NCI-H524 (cell line): ENCODE results near the gene GPRASP3.
A peak's percentile ranks its signal among the peaks of the same experiment; 100 is the strongest.
"Not testable (repeated sequence)": the region's sequence is repeated elsewhere in the genome, so short reads cannot be mapped to it uniquely, and the experiment has no call there.

ENCODE experiments used
- DNase-seq, 2 experiments: peaks; one replicate each; lab custom pipeline; 2025; lab: John Stamatoyannopoulos, UW

Gene GPRASP3, protein sequence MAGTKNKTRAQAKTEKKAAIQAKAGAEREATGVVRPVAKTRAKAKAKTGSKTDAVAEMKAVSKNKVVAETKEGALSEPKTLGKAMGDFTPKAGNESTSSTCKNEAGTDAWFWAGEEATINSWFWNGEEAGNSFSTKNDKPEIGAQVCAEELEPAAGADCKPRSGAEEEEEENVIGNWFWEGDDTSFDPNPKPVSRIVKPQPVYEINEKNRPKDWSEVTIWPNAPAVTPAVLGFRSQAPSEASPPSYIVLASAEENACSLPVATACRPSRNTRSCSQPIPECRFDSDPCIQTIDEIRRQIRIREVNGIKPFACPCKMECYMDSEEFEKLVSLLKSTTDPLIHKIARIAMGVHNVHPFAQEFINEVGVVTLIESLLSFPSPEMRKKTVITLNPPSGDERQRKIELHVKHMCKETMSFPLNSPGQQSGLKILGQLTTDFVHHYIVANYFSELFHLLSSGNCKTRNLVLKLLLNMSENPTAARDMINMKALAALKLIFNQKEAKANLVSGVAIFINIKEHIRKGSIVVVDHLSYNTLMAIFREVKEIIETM

GRCh38 chrX:102720237-102721168, at the start of gene GPRASP3:
Gene GPRASP3, plus strand, starts transcription at chrX:102720743. Its CDS starts 28,253 bp downstream, at chrX:102748996.
- peak; percentile 11 to 79 for DNase-seq

- no peak for DNase-seq
Measured at GRCh38 chrX:102672856-102673255, 47.7 kb upstream of the GPRASP3 start.

- DNase-seq = not testable (repeated sequence)
Measured at GRCh38 chrX:102677479-102677878, 43.1 kb upstream of the GPRASP3 start.

- DNase-seq = no peak
Measured at GRCh38 chrX:102684772-102685520, 35.6 kb upstream of the GPRASP3 start.

DNA sequence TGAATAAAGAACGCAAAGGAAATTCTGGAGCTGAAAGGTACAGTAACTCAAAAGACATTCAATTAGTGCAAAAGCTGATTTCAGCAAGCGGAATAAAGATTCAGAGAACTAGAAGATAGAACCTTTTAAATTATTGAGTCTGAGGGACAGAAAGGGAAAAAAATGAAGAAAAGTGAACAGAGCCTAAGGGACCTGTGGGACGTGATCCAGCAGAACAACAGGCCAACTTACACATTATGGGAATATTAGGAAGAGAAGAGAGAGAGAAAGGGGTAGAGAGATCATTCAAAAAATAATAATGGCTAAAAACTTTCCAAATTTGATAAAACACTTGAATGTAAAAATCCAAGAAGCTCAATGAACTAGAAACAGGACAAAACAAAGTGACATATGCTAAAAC, 25.8 kb upstream of the GPRASP3 start:
- no peak for DNase-seq

- no peak for DNase-seq
Measured at GRCh38 chrX:102696306-102696705, 24.2 kb upstream of the GPRASP3 start.

DNA sequence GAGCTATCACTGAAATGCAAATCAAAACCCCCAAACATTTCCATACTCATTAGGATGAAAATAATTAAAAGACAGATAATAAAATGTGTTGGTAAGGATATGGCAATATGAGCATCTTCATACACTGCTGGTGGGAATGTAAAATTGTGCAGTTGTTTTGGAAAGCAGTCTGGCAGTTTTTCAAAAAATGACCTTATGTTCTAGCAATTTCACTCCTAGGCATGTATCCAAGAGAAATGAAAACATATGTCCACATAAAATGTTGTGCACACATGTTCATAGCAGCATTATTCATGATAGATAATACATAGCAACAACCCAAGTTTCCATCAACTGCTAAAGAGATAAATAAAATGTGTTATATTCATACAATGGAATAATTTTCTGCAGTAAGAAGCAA, 23.0 kb upstream of the GPRASP3 start:
- DNase-seq = no peak

DNA sequence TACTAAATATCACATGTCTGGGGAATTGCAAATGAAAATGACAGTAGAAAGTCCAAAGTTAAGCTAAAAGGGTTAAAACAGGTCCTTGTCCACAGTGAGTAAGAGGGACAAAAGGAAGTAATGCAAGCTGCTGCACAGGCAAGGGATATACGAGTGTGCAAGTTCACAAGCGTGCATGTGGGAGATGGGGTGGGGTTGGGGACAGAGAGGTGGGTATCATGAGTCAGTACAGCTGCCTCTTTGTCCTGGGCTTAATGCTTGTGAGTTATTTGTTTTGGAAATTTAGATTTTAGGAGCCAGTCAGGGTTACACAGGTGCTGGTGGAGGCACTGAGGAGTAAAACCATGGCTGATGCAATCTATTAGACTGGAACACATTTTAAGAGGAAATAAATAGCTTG, 11.6 kb upstream of the GPRASP3 start:
- no peak for DNase-seq

DNA sequence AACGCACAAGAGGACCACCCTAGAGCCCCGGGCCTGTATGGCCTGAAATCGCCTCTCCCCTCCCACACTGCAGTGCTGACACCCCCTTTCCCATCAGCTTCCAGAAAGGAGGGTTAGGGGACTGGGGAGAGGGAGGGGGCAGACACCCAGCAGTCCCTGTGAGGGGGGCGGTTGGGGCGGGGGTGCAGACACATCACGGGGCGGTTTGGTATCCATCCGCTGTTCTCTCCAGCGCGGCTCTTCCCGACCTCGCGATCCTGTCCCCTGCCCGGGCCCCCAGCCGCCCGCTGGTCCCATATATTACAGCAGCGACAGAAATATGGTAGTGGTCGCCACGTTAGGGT, 8.7 kb upstream of the GPRASP3 start:
- DNase-seq = peak in 1 of 2 experiments; percentile 47

DNA sequence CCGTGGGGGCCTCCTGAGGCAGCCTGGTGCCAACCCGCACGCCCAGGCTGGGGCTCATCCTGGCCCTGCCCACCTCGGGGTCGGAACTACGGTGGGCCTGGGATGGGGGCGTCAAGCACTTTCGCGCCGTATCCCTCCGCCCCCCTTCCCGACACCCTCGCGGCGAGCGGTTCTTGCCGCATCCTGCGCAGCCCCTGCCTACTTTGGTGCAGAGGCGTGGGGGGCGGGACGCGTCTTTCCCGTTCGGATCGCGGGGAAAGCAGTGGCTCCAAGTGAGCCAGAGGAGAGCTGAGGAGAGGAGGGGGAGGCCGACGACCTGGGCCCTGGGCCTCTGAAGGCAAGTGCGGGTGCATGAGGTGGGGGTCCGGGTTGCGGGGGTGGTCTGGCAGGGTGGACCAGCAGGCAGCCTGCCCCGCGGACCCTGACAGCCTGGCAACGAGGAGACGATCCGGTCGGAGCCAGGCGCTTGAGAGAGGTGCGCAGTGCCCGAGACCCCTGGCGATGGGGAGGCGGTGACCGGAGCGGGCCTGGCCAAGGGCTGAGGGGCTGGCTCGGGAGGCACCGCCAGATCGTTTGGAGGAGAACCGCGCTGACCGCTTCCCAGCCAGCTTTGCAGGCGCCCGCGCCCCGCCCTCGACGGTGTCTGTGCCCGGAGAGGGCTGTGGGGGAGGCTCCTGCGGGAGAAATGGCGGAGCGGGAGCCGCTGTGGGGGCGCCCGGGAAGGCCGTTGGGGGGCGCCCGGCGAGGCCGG, 8.2 kb upstream of the GPRASP3 start, which contains the start of gene GPRASP2:
GPRASP2 (plus strand) TSS at position 233 of the 751 bp plus-strand sequence. CDS start 2,422 bp downstream, outside the sequence.
- DNase-seq = peak; percentile 14 to 60

GRCh38 chrX:102712981-102713625, 7.4 kb upstream of the GPRASP3 start:
- peak; percentile 49 to 61 for DNase-seq

- no peak for DNase-seq
Measured at GRCh38 chrX:102714994-102715393, 5.5 kb upstream of the GPRASP3 start.

GRCh38 chrX:102715967-102716366, 4.6 kb upstream of the GPRASP3 start:
- DNase-seq = no peak

- not testable (repeated sequence) for DNase-seq
Measured at GRCh38 chrX:102721169-102721506, 595 bp downstream of the GPRASP3 start.

- no peak for DNase-seq
Measured at GRCh38 chrX:102723456-102723855, 2.9 kb downstream of the GPRASP3 start.

GRCh38 chrX:102727761-102728160, 7.2 kb downstream of the GPRASP3 start:
- no peak for DNase-seq

- no peak for DNase-seq
Measured at GRCh38 chrX:102728646-102729045, 8.1 kb downstream of the GPRASP3 start.

DNA sequence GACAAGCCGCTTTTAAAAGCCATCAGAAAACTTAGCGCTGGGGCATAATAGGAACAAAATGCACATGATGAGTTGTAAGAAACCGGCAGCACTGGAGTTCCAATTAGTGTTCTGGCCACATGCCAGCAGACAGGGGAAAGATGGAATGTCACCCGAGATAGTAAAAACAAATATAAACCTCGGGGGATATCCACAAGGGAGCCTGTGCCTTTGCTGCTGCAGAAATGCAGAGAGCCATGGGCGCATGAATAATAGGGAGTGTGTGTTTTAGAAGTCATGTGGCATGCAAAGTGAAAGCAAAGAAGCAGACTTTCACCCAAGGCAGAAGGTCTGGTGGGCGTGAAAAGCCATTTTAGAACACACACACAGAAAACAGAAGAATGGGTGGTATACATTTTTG, 19.1 kb downstream of the GPRASP3 start:
- DNase-seq = no peak

DNA sequence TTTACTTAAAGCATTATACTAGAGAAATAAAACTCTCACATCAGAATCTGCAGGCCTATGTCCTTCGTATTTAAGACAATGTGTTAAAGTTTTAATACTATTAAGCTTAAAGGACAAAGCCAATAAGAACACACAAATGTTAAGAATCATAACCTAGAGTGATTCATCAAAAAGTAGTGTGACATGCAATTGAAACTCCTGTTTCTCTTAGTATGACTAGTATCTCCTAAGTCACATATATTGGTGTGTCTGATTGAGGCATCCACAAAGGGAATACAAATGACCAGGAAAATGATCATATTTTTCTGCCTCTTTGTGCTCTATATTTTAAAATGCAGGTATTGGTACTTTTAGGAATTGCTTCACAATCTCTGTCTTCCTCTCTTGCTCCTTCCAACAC, 23.8 kb downstream of the GPRASP3 start:
- DNase-seq = no peak

DNA sequence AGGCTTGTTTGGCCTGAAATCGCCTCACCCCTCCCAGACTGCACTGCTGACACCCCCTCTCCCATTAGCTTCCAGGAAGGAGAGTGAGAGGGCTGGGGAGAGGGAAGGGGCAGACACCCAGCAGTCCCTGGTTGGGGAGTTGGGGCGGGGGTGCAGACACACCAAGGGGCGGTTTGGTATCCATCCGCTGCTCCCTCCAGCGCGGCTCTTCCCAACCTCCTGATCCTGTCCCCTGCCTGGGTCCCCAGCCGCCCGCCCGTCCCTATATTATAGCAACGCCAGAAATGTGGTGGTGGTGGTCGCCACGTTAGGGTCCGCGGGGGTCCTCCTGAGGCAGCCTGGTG, 24.9 kb downstream of the GPRASP3 start:
- no peak for DNase-seq
